HG02678 (cell line): ENCODE data around the gene IGFBPL1.
"Not testable (repeated sequence)": the region's sequence is repeated elsewhere in the genome, so short reads cannot be mapped to it uniquely, and the experiment has no call there.

Experiments used
- ATAC-seq: cut with Tn5 transposase; IDR thresholded peaks from one replicate; pipeline ENCODE4 v1.9.1; 2021; ENCODE audit warnings: mild to moderate bottlenecking, moderate library complexity; ENCODE audit not compliant: unreplicated experiment

Gene IGFBPL1

GRCh38 chr9:38401994-38402393 lies 22.3 kb downstream of the IGFBPL1 start:
- no peak for ATAC-seq

- ATAC-seq, result not testable (repeated sequence)
Measured at GRCh38 chr9:38399191-38399590, 25.1 kb downstream of the IGFBPL1 start.

- no peak for ATAC-seq
Measured at GRCh38 chr9:38396371-38396671, 27.9 kb downstream of the IGFBPL1 start.

- ATAC-seq, result no peak
Measured at GRCh38 chr9:38395653-38396370, 28.4 kb downstream of the IGFBPL1 start.

- no peak for ATAC-seq
Measured at GRCh38 chr9:38394416-38394815, 29.8 kb downstream of the IGFBPL1 start.

- ATAC-seq, result no peak
Measured at GRCh38 chr9:38393128-38393796, 31.0 kb downstream of the IGFBPL1 start.

- peak; percentile 99 for ATAC-seq
Measured at GRCh38 chr9:38392235-38393127, 31.8 kb downstream of the IGFBPL1 start, which contains the start of gene ALDH1B1. Gene ALDH1B1 (plus strand): TSS chr9:38392702. CDS start chr9:38395749, 3,047 bp downstream.

- no peak for ATAC-seq
Measured at GRCh38 chr9:38391278-38392118, 32.8 kb downstream of the IGFBPL1 start.

- ATAC-seq, result no peak
Measured at GRCh38 chr9:38390851-38391250, 33.4 kb downstream of the IGFBPL1 start.

GRCh38 chr9:38390442-38390841 lies 33.8 kb downstream of the IGFBPL1 start:
- no peak for ATAC-seq

- ATAC-seq, result no peak
Measured at GRCh38 chr9:38389313-38389712, 34.9 kb downstream of the IGFBPL1 start.

GRCh38 chr9:38388283-38389223 lies 35.7 kb downstream of the IGFBPL1 start:
- no peak for ATAC-seq

GRCh38 chr9:38387751-38388150 lies 36.5 kb downstream of the IGFBPL1 start:
- no peak for ATAC-seq

- ATAC-seq, result no peak
Measured at GRCh38 chr9:38387066-38387465, 37.2 kb downstream of the IGFBPL1 start.

GRCh38 chr9:38386319-38386895 lies 37.8 kb downstream of the IGFBPL1 start:
- no peak for ATAC-seq

GRCh38 chr9:38385896-38386295 lies 38.4 kb downstream of the IGFBPL1 start:
- ATAC-seq, result no peak

- no peak for ATAC-seq
Measured at GRCh38 chr9:38384990-38385848, 39.0 kb downstream of the IGFBPL1 start.

GRCh38 chr9:38382141-38382540 lies 42.1 kb downstream of the IGFBPL1 start:
- ATAC-seq, result no peak
